ENCODE results near the gene TUBGCP5. TPM values are rescaled to one million over a fixed set of nuclear protein-coding genes. Genes with fewer than 3 reads are reported as not detected.

The TUBGCP5 gene
- total and polyA plus RNA-seq, 2 experiments from 2014 or later = 12.0 to 21.7 TPM

GRCh38 chr15:23064156-23064555 is 24.8 kb upstream of the TUBGCP5 start:
- Histone ChIP-seq H3K4me1 (ENCODE audit: insufficient read depth) (no peaks in the 10 kb centered on the region), H3K36me3 (ENCODE audit: insufficient read depth) (no peaks in the 10 kb centered on the region), H3K4me3 (no peak overlapping the region), H3K27me3 (ENCODE audit: insufficient read depth) (no peaks in the 10 kb centered on the region), H3K79me2 (replicated peaks; ENCODE audit: insufficient read depth) (no peaks in the 10 kb centered on the region), H4K20me1 (replicated peaks; ENCODE audit: insufficient read depth) (no peaks in the 10 kb centered on the region), H3K9me2 (ENCODE audit: insufficient read depth) (no peaks in the 10 kb centered on the region), H3K4me2 (no peak overlapping the region), H2AFZ (peak overlapping the region; percentile 0; the same call in 1 of the 2 replicates), H3F3A (replicated peaks; ENCODE audit: low read depth) (no peaks in the 10 kb centered on the region), H3K27ac (ENCODE audit: low read depth) (no peak overlapping the region)
- Mint-ChIP-seq H3K36me3 (ENCODE audit: low read depth) (peaks cover 7% of the 10 kb centered on the region; the same call in 2 of the 3 replicates), H3K27ac (peak overlapping the region; percentile 83), H3K4me3 (no peak overlapping the region; the same call in 2 of the 3 replicates), H3K27me3 (ENCODE audit: insufficient read depth, low read depth, poor library complexity) (peaks cover 7% of the 10 kb centered on the region), H3K4me1 (peaks cover 9% of the 10 kb centered on the region), H3K9me3 (peaks cover 15% of the 10 kb centered on the region)
- ATAC-seq = no peak; the same call in 2 of the 3 replicates
- TF ChIP-seq STAT1 (IDR thresholded peaks at IDR 0.05; ENCODE audit: unreplicated experiment) = no peak
- TF ChIP-seq ZNF462 (CRISPR knock-in tag; IDR thresholded peaks at IDR 0.05) = no peak
- no peak for TF ChIP-seq CREB1 (CRISPR knock-in tag; IDR thresholded peaks at IDR 0.05; ENCODE audit: low read depth)
- TF ChIP-seq POLR2AphosphoS5 (IDR thresholded peaks at IDR 0.05; ENCODE audit: low read depth) = no peak
- no peak for TF ChIP-seq NANOG (IDR thresholded peaks at IDR 0.05; ENCODE audit: borderline replicate concordance)
- TF ChIP-seq EZH2phosphoT487 (IDR thresholded peaks at IDR 0.05; ENCODE audit: unreplicated experiment) = no peak
- no peak for TF ChIP-seq ETS1 (IDR thresholded peaks at IDR 0.05)
- no peak for TF ChIP-seq JUNB (IDR thresholded peaks at IDR 0.05; ENCODE audit: unreplicated experiment)
- TF ChIP-seq CTCF (conservative IDR thresholded peaks at IDR 0.05; ENCODE audit: low read depth in 2 of 2) = no peak
- no peak for TF ChIP-seq ZNF331 (CRISPR knock-in tag; IDR thresholded peaks at IDR 0.05; ENCODE audit: low read depth)
- TF ChIP-seq ZNF114 (CRISPR knock-in tag; IDR thresholded peaks at IDR 0.05) = no peak
- TF ChIP-seq REST (IDR thresholded peaks at IDR 0.05; ENCODE audit: unreplicated experiment) = no peak
- no peak for TF ChIP-seq EZH2 (IDR thresholded peaks at IDR 0.05; ENCODE audit: low read depth, unreplicated experiment)
- DNase-seq (ENCODE audit: low spot score) = no peak
